BJ (cell line): ENCODE data around the gene PZP. TPM values are rescaled to one million over a fixed set of nuclear protein-coding genes. Genes with fewer than 3 reads are reported as not detected.
"Not testable (repeated sequence)": the region's sequence is repeated elsewhere in the genome, so short reads cannot be mapped to it uniquely, and the experiment has no call there.

Experiments
- CTCF ChIA-PET: fragments of 350-600 bp; formaldehyde crosslinking; extraction: SDS; loops from one replicate; lab custom pipeline; 2021; ENCODE audit warnings: antibody characterized with exemption, inconsistent platforms; lab: Yijun Ruan, JAX
- POLR2A ChIA-PET: fragments of 300-600 bp; sonication (Branson Sonifier 250); formaldehyde crosslinking; extraction: SDS; loops from one replicate; lab custom pipeline; 2021; ENCODE audit warnings: antibody characterized with exemption; lab: Charles Lee
- DNase-seq: peaks from one replicate; pipeline ENCODE4 v3.0.0-alpha.2; 2011; ENCODE audit warnings: low read depth
- H3K27me3 ChIP-seq: 2 replicates; pipeline ENCODE4 v1.6.0; 2011; ENCODE audit warnings: low read length; ENCODE audit not compliant: control insufficient read depth, insufficient read depth
- H3K36me3 ChIP-seq: 2 replicates; pipeline ENCODE4 v1.5.1; 2011; ENCODE audit warnings: low read length; ENCODE audit not compliant: control insufficient read depth, insufficient read depth
- H3K4me3 ChIP-seq: 2 replicates; pipeline ENCODE4 v1.5.1; 2011; ENCODE audit warnings: low read depth, mild to moderate bottlenecking, control low read depth, low read length
- CTCF ChIP-seq: IDR thresholded peaks from 2 replicates; pipeline ENCODE4 v1.5.1; 2011; ENCODE audit warnings: low read depth, mild to moderate bottlenecking, control low read depth, inconsistent platforms, low read length, moderate library complexity; ENCODE audit not compliant: insufficient read depth
- polyA plus RNA-seq: library from polyadenylated mRNA; depleted of rRNA; stranded (reverse); fragments of >200 nt; gene quantifications from 2 replicates; pipeline ENCODE4 v1.2.3, GENCODE V29; 2011

PZP gene
- polyA plus RNA-seq, 1 experiment: not detected

DNA sequence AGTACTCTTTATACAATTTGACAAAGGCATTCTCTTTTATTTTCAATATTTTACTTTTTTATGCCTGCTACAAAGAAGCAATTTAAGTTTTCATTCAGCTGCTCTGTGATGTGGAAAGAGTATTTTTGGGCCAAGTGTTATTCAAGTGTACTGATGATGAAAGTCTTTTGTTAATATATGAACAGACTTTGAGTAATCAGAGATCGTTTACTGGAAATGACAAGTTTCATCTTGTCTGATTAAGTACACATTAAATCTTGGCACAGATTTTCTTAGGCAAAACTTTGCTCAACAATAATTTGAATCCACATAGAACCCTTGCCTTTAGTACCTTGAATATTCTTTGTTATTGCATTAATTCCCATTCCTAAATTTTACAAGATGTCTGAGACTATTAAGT is 13.3 kb upstream of the PZP start:
- ChIA-PET CTCF (no interaction called here), POLR2A (no interaction called here)
- Histone ChIP-seq H3K36me3 (no peaks in the 10 kb centered on the region), H3K27me3 (no peaks in the 10 kb centered on the region), H3K4me3 (no peak overlapping the region)
- DNase-seq: no peak
- no peak for TF ChIP-seq CTCF

- POLR2A ChIA-PET, H3K27me3 ChIP-seq, CTCF ChIA-PET, DNase-seq, H3K36me3 ChIP-seq, H3K4me3 ChIP-seq: not testable (repeated sequence)
Measured at GRCh38 chr12:9221011-9221410, 12.8 kb upstream of the PZP start.

- no peak for TF ChIP-seq CTCF
Measured at GRCh38 chr12:9214534-9214933, 6.3 kb upstream of the PZP start.

DNA sequence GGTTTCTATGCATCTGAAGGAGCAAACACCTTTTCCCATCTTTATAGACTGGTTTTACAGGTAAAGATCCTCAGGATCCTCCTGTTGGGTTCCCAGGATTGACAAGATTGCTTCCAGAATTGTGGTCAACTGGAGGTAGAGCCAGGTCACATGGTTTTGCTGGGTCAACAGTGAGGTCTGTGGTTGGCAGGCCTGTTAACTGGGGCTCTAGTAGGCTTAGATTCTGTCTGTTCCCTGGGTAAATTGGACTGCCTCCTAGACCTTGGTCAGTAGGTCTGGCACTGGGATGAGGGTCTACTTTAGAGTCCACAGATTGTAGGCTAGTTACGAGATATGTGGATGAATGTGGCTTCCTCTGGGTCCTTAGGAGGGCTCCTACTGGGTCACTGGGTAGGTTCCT is 3.5 kb upstream of the PZP start:
- no peak overlapping the region for H3K4me3 ChIP-seq
- CTCF ChIA-PET: no interaction called here
- H3K36me3 ChIP-seq: no peaks in the 10 kb centered on the region
- POLR2A ChIA-PET: no interaction called here
- no peak for DNase-seq
- no peak for TF ChIP-seq CTCF
- no peaks in the 10 kb centered on the region for H3K27me3 ChIP-seq

More at GRCh38 chr12:9214534-9214933, 6.3 kb upstream of the PZP start:
- DNase-seq: no peak
- H3K4me3 ChIP-seq: no peak overlapping the region
- ChIA-PET POLR2A (no interaction called here), CTCF (no interaction called here)
- no peaks in the 10 kb centered on the region for H3K27me3 ChIP-seq
- H3K36me3 ChIP-seq: no peaks in the 10 kb centered on the region

- ChIA-PET POLR2A (no interaction called here), CTCF (no interaction called here)
- Histone ChIP-seq H3K27me3 (no peaks in the 10 kb centered on the region), H3K4me3 (no peak overlapping the region), H3K36me3 (no peaks in the 10 kb centered on the region)
- no peak for DNase-seq
- TF ChIP-seq CTCF: no peak
Measured at GRCh38 chr12:9204380-9204779, 3.8 kb downstream of the PZP start.

DNA sequence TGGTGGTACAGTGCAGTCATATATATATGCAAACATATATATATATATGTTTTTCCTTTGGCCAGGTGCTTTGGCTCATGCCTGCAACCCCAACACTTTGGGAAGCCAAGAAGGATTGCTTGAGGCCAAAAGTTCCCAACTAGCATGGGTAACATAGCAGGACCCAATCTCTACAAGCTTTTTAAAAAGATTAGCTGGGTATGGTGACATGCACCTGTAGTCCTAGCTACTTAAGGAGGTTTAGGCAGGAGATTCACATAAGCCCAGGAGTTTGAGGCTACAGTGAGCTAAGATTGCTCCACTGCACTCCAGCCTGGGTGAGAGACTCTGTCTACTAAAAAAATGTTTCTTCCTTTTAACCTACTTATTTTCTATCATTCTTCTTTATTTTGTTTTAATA is 10.2 kb downstream of the PZP start:
- H3K36me3 ChIP-seq: no peaks in the 10 kb centered on the region
- no peak for TF ChIP-seq CTCF
- DNase-seq: no peak
- POLR2A ChIA-PET: no interaction called here
- H3K4me3 ChIP-seq: no peak overlapping the region
- CTCF ChIA-PET: no interaction called here
- H3K27me3 ChIP-seq: no peaks in the 10 kb centered on the region
